IMR-90 (cell line): Measurements from ENCODE around the gene WBP1. TPM values are rescaled to one million over a fixed set of nuclear protein-coding genes. Genes with fewer than 3 reads are reported as not detected.

Experiments
- ATAC-seq: fragments of 200-7000 bp; cut with Tn5 transposase; 2 replicates; pipeline ENCODE4 v1.9.1; 2020; ENCODE audit warnings: low read depth, mild to moderate bottlenecking, moderate library complexity
- BruUV-seq: library from RNA; stranded (reverse); fragments of 400-500 nt; replicated peaks from 2 replicates; lab custom pipeline; 2021; lab: Mats Ljungman, UMichigan
- CTCF ChIA-PET: fragments of 300-600 bp; formaldehyde crosslinking; extraction: SDS; loops from one replicate; lab custom pipeline; 2021; ENCODE audit warnings: antibody characterized with exemption; lab: Yijun Ruan, JAX
- POLR2A ChIA-PET: fragments of 300-600 bp; sonication (Branson Sonifier 250); formaldehyde crosslinking; loops from one replicate; lab custom pipeline; 2022; ENCODE audit warnings: antibody characterized with exemption; ENCODE audit not compliant: unreplicated experiment; lab: Charles Lee
- DNase-seq: peaks from one replicate; pipeline ENCODE4 v3.0.0; 2013
- H2AFZ ChIP-seq: replicated peaks from 2 replicates; pipeline ENCODE3; 2013; ENCODE audit warnings: low read length, mild to moderate bottlenecking; ENCODE audit not compliant: poor library complexity
- H2AK5ac ChIP-seq: 2 replicates; pipeline ENCODE4 v1.6.1; 2013; ENCODE audit warnings: low read depth, low read length, inconsistent platforms
- H2AK9ac ChIP-seq: replicated peaks from 2 replicates; pipeline ENCODE3; 2013; ENCODE audit warnings: mild to moderate bottlenecking, low read depth, low read length, moderate library complexity; ENCODE audit not compliant: poor library complexity
- H2BK120ac ChIP-seq: 2 replicates; pipeline ENCODE4 v1.6.1; 2013; ENCODE audit warnings: low read depth, low read length, inconsistent platforms
- H2BK15ac ChIP-seq: 3 replicates; pipeline ENCODE4 v1.6.1; 2013; ENCODE audit warnings: low read depth, low read length, inconsistent platforms
- H2BK20ac ChIP-seq: 2 replicates; pipeline ENCODE4 v1.6.1; 2013; ENCODE audit warnings: low read depth, mild to moderate bottlenecking, inconsistent platforms, low read length, moderate library complexity
- H2BK5ac ChIP-seq: 2 replicates; pipeline ENCODE4 v1.6.1; 2013; ENCODE audit warnings: mild to moderate bottlenecking, low read depth, low read length, inconsistent platforms; ENCODE audit not compliant: poor library complexity, severe bottlenecking
- H3K14ac ChIP-seq: replicated peaks from 2 replicates; pipeline ENCODE4 v1.6.1; 2013; ENCODE audit warnings: low read depth, low read length, inconsistent platforms
- H3K18ac ChIP-seq: 2 replicates; pipeline ENCODE4 v1.6.1; 2013; ENCODE audit warnings: low read depth, low read length, control low read depth
- H3K23ac ChIP-seq: 2 replicates; pipeline ENCODE4 v1.6.1; 2013; ENCODE audit warnings: low read depth, low read length, inconsistent platforms
- H3K27ac ChIP-seq: 2 replicates; pipeline ENCODE4 v1.5.1; 2013; ENCODE audit warnings: mild to moderate bottlenecking, control low read depth, low read length; ENCODE audit not compliant: insufficient read depth
- H3K27me3 ChIP-seq: 2 replicates; pipeline ENCODE4 v1.6.1; 2013; ENCODE audit warnings: low read length; ENCODE audit not compliant: control insufficient read depth, insufficient read depth
- H3K36me3 ChIP-seq: 2 replicates; pipeline ENCODE4 v1.6.1; 2013; ENCODE audit warnings: low read length, mixed read lengths; ENCODE audit not compliant: control insufficient read depth, insufficient read depth
- H3K4ac ChIP-seq: 2 replicates; pipeline ENCODE4 v1.6.1; 2013; ENCODE audit warnings: low read depth, low read length, inconsistent platforms
- H3K4me1 ChIP-seq: 2 replicates; pipeline ENCODE4 v1.6.1; 2013; ENCODE audit warnings: low read length, mixed read lengths; ENCODE audit not compliant: control insufficient read depth, insufficient read depth
- H3K4me2 ChIP-seq: 2 replicates; pipeline ENCODE4 v1.6.1; 2013; ENCODE audit warnings: low read depth, mild to moderate bottlenecking, control low read depth, low read length, moderate library complexity
- H3K4me3 ChIP-seq: 2 replicates; pipeline ENCODE4 v1.5.1; 2013; ENCODE audit warnings: low read depth, mild to moderate bottlenecking, control low read depth, low read length, moderate library complexity; ENCODE audit not compliant: insufficient read depth
- H3K56ac ChIP-seq: 2 replicates; pipeline ENCODE4 v1.6.1; 2013; ENCODE audit warnings: low read length, inconsistent platforms; ENCODE audit not compliant: insufficient read depth; ENCODE audit errors: extremely low read depth
- H3K79me1 ChIP-seq, 2 experiments: 2 replicates each; pipeline ENCODE4 v1.6.1; 2013; ENCODE audit warnings: low read length in 2 of 2, inconsistent platforms in 1 of 2, low read depth in 1 of 2
- H3K9ac ChIP-seq: 2 replicates; pipeline ENCODE4 v1.6.1; 2013; ENCODE audit warnings: low read depth, low read length, control low read depth
- H3K9me1 ChIP-seq: 2 replicates; pipeline ENCODE4 v1.6.1; 2013; ENCODE audit warnings: low read length, inconsistent platforms; ENCODE audit not compliant: insufficient read depth
- H3K9me3 ChIP-seq: 2 replicates; pipeline ENCODE4 v1.6.1; 2013; ENCODE audit warnings: low read length; ENCODE audit not compliant: control insufficient read depth, insufficient read depth
- H4K20me1 ChIP-seq: 2 replicates; pipeline ENCODE4 v1.6.1; 2013; ENCODE audit warnings: low read length, inconsistent platforms; ENCODE audit not compliant: insufficient read depth
- H4K5ac ChIP-seq: 2 replicates; pipeline ENCODE4 v1.6.1; 2013; ENCODE audit warnings: mild to moderate bottlenecking, low read depth, low read length, control low read depth
- H4K8ac ChIP-seq, 2 experiments: 2 replicates each; pipeline ENCODE4 v1.6.1; 2013; ENCODE audit warnings: low read depth in 2 of 2, low read length in 2 of 2, control low read depth in 1 of 2, inconsistent platforms in 1 of 2
- H4K91ac ChIP-seq: 2 replicates; pipeline ENCODE4 v1.6.1; 2013; ENCODE audit warnings: low read depth, low read length, inconsistent platforms; ENCODE audit not compliant: insufficient read depth
- BHLHE40 ChIP-seq: fragments of 150-350 bp; IDR thresholded peaks from 2 replicates; pipeline ENCODE4 v1.6.1; 2016; ENCODE audit warnings: mild to moderate bottlenecking, low read depth, low read length
- CHD1 ChIP-seq: IDR thresholded peaks from 2 replicates; pipeline ENCODE4 v1.6.1; 2012; ENCODE audit warnings: low read depth, low read length, improper control_type of control experiment
- CTCF ChIP-seq: conservative IDR thresholded peaks from 2 replicates; pipeline ENCODE4 v1.5.1; 2012; ENCODE audit warnings: mild to moderate bottlenecking, low read depth, low read length, improper control_type of control experiment
- ELK1 ChIP-seq: fragments of 150-350 bp; IDR thresholded peaks from 2 replicates; pipeline ENCODE4 v1.6.1; 2016; ENCODE audit warnings: low read depth, mild to moderate bottlenecking, low read length, moderate library complexity, borderline replicate concordance
- FOS ChIP-seq: fragments of 150-350 bp; IDR thresholded peaks from 2 replicates; pipeline ENCODE4 v1.6.1; 2016; ENCODE audit warnings: low read depth, low read length
- MAFK ChIP-seq: IDR thresholded peaks from 2 replicates; pipeline ENCODE4 v1.6.1; 2012; ENCODE audit warnings: low read depth, low read length, improper control_type of control experiment
- MAZ ChIP-seq: IDR thresholded peaks from 2 replicates; pipeline ENCODE4 v1.6.1; 2012; ENCODE audit warnings: low read depth, mild to moderate bottlenecking, low read length, improper control_type of control experiment, moderate library complexity, borderline replicate concordance
- MXI1 ChIP-seq: IDR thresholded peaks from 2 replicates; pipeline ENCODE4 v1.6.1; 2012; ENCODE audit warnings: low read depth, mild to moderate bottlenecking, low read length, moderate library complexity, borderline replicate concordance
- NFE2L2 ChIP-seq: fragments of 150-350 bp; IDR thresholded peaks from 2 replicates; pipeline ENCODE4 v1.6.1; 2016; ENCODE audit warnings: low read depth, mild to moderate bottlenecking, low read length
- POLR2A ChIP-seq: IDR thresholded peaks from 2 replicates; pipeline ENCODE4 v1.6.1; 2012; ENCODE audit warnings: mild to moderate bottlenecking, low read depth, low read length
- RCOR1 ChIP-seq: IDR thresholded peaks from 2 replicates; pipeline ENCODE4 v1.6.1; 2012; ENCODE audit warnings: mild to moderate bottlenecking, low read length, improper control_type of control experiment; ENCODE audit not compliant: insufficient replicate concordance
- RFX5 ChIP-seq: IDR thresholded peaks from 2 replicates; pipeline ENCODE4 v1.8.0; 2012; ENCODE audit warnings: low read depth, mild to moderate bottlenecking, low read length, moderate library complexity
- SMC3 ChIP-seq: fragments of 150-350 bp; IDR thresholded peaks from 2 replicates; pipeline ENCODE4 v1.6.1; 2016; ENCODE audit warnings: low read depth, mild to moderate bottlenecking, antibody characterized with exemption, low read length, moderate library complexity
- USF2 ChIP-seq: fragments of 150-350 bp; IDR thresholded peaks from 2 replicates; pipeline ENCODE4 v1.6.1; 2017; ENCODE audit warnings: mild to moderate bottlenecking, antibody characterized with exemption, low read length, low read depth
- WGBS, 2 experiments: methylation state at CpG; one replicate each; pipeline versions ENCODE4 v1.1.5 to v1.1.7; 2013; ENCODE audit warnings: missing lambda C conversion rate in 2 of 2; ENCODE audit not compliant: insufficient read length in 1 of 2; ENCODE audit errors: extremely low coverage in 2 of 2; 5-methylcytosine and 5-hydroxymethylcytosine counted together
- dilution Hi-C: fragments of 300-500 bp; cut with HindIII; formaldehyde crosslinking; loops from one replicate; pipeline ENCODE4 v1.14.3; 2018; ENCODE audit warnings: low sequenced_read_pairs; ENCODE audit not compliant: unreplicated experiment
- in situ Hi-C: fragments of 300-500 bp; cut with MboI; formaldehyde crosslinking; loops from 3 replicates; pipeline ENCODE4 v1.14.3; 2019; ENCODE audit warnings: low sequenced_read_pairs, inconsistent platforms, mixed read lengths
- intact Hi-C: fragments of 100-400 bp; cut with micrococcal nuclease; formaldehyde crosslinking; loops from 2 replicates; pipeline ENCODE4 v1.10.0; 2022
- polyA plus RNA-seq, 3 experiments: library from polyadenylated mRNA; depleted of rRNA; stranded (reverse); fragments of >200 nt; gene quantifications; 2 replicates each; pipeline ENCODE4 v1.2.3, GENCODE V29; 2012; ENCODE audit warnings: low replicate concordance in 1 of 3
- total RNA-seq: library from RNA; depleted of rRNA; stranded (reverse); fragments of >200 nt; gene quantifications from 2 replicates; pipeline ENCODE4 v1.2.3, GENCODE V29; 2012

Gene WBP1
- total and polyA plus RNA-seq, 2 of the 4 experiments (the other 2 are of a cell fraction) = 22.9 to 78.5 TPM

GRCh38 chr2:74417197-74417596 is 41.0 kb upstream of the WBP1 start:
- Histone ChIP-seq H3K79me1 (peaks cover 0 to 2% of the 10 kb centered on the region in 2 experiments; a peak in 1 of 4 replicates), H3K4ac (no peak overlapping the region), H4K5ac (no peak overlapping the region), H2BK15ac (no peak overlapping the region), H2BK120ac (no peak overlapping the region), H3K14ac (no peak overlapping the region), H3K4me2 (no peak overlapping the region), H3K36me3 (no peaks in the 10 kb centered on the region), H3K9me3 (no peaks in the 10 kb centered on the region), H2AK5ac (no peak overlapping the region), H3K27me3 (peaks cover 29% of the 10 kb centered on the region), H2BK5ac (no peak overlapping the region), H2AFZ (no peak overlapping the region), H2AK9ac (no peak overlapping the region), H3K9ac (no peak overlapping the region), H3K9me1 (peaks cover 4% of the 10 kb centered on the region), H4K20me1 (no peaks in the 10 kb centered on the region), H3K23ac (no peak overlapping the region), H3K4me3 (no peak overlapping the region), H3K56ac (no peak overlapping the region), H3K27ac (no peak overlapping the region), H3K4me1 (peaks cover 2% of the 10 kb centered on the region), H4K91ac (no peak overlapping the region), H3K18ac (no peak overlapping the region), H4K8ac (no peak overlapping the region), H2BK20ac (no peak overlapping the region)
- ChIA-PET POLR2A (no interaction called here), CTCF (no interaction called here)
- 83% methylated on average over 1 of the region's 3 CpGs; no CpG with 5 or more reads in 1 of the 2 experiments for WGBS, 2 experiments
- dilution Hi-C loops (no loop called here), in situ Hi-C loops (no loop called here), intact Hi-C loops (no loop called here)
- DNase-seq (no peak), ATAC-seq (no peak)
- no TSS peak for BruUV-seq
- no peak for TF ChIP-seq BHLHE40
- no peak for TF ChIP-seq MAFK
- no peak for TF ChIP-seq RFX5
- no peak for TF ChIP-seq SMC3
- TF ChIP-seq MAZ = no peak
- TF ChIP-seq ELK1 = no peak
- no peak for TF ChIP-seq POLR2A
- no peak for TF ChIP-seq CHD1
- no peak for TF ChIP-seq MXI1
- no peak for TF ChIP-seq USF2
- TF ChIP-seq CTCF = no peak
- TF ChIP-seq RCOR1 = no peak
- no peak for TF ChIP-seq FOS
- TF ChIP-seq NFE2L2 = no peak
